ENCODE data around the gene ELOA. TPM values are rescaled to one million over a fixed set of nuclear protein-coding genes. Genes with fewer than 3 reads are reported as not detected.

ELOA gene
- total and polyA plus RNA-seq, 2 donors (not counting 1 experiment from before 2014, with no cell fraction given), result 12.9 to 56.6 TPM

- Histone ChIP-seq H3K4me1 (ENCODE audit: control insufficient read depth in 2 of 2, insufficient read depth in 2 of 2, low read length in 2 of 2) (no peaks in the 10 kb centered on the region), H2AFZ (ENCODE audit: insufficient read depth, low read depth, low read length, poor library complexity, severe bottlenecking) (no peak overlapping the region), H3K79me2 (ENCODE audit: control insufficient read depth, insufficient read depth, low read length) (peaks cover 3% of the 10 kb centered on the region), H4K20me1 (ENCODE audit: control insufficient read depth, insufficient read depth, low read length, poor library complexity, severe bottlenecking) (no peaks in the 10 kb centered on the region), H3K27me3 (replicated peaks in 1 of 4; ENCODE audit: control extremely low read depth in 1 of 4, control insufficient read depth in 3 of 4, insufficient read depth in 4 of 4, low read length in 3 of 4) (no peaks in the 10 kb centered on the region), H3K4me2 (replicated peaks; ENCODE audit: low read depth, low read length, poor library complexity, severe bottlenecking) (no peak overlapping the region), H3K4me3 (ENCODE audit: control extremely low read depth in 1 of 5, extremely low read depth in 1 of 5, insufficient read depth in 1 of 5, low read depth in 2 of 5, low read length in 4 of 5) (no peak overlapping the region), H3K9me3 (ENCODE audit: control extremely low read depth in 1 of 3, control insufficient read depth in 2 of 3, insufficient read depth in 1 of 3, low read length in 2 of 3) (no peaks in the 10 kb centered on the region), H3K9ac (ENCODE audit: low read length) (no peak overlapping the region), H3K36me3 (replicated peaks in 1 of 2; ENCODE audit: control extremely low read depth in 1 of 2, control insufficient read depth in 1 of 2, extremely low read depth in 1 of 2, insufficient read depth in 2 of 2, low read length in 1 of 2) (no peaks in the 10 kb centered on the region), H3K27ac (ENCODE audit: low read length in 2 of 2) (no peak overlapping the region)
- H3K4me3 Mint-ChIP-seq, result no peak overlapping the region
- 86% methylated on average over 6 of the region's 7 CpGs for WGBS (ENCODE audit: insufficient coverage)
- ATAC-seq (ENCODE audit: low read depth) (no peak), DNase-seq (no peak)
- H3K9me3 Mint-ChIP-seq (ENCODE audit: insufficient read depth), result no peaks in the 10 kb centered on the region
- ChIA-PET CTCF (interaction anchor here (0.8 to 1.2 kb wide), 3 partner anchors 11 to 74 kb away, joined by 3 to 4 read pairs (median 3); no protein-coding TSS in a partner anchor), POLR2A (interaction anchor here (0.7 kb wide), 1 partner anchor 41 kb away, joined by 5 read pairs; no protein-coding TSS in a partner anchor)
- H3K27me3 Mint-ChIP-seq, result no peaks in the 10 kb centered on the region
- H3K4me1 Mint-ChIP-seq, result peaks cover 2% of the 10 kb centered on the region
- intact Hi-C loops (cut with micrococcal nuclease), result no loop called here
- H3K27ac Mint-ChIP-seq, result no peak overlapping the region
- TF ChIP-seq CTCF (IDR thresholded peaks at IDR 0.05), result no peak
- TF ChIP-seq EZH2 (IDR thresholded peaks at IDR 0.05; ENCODE audit: borderline replicate concordance, insufficient read depth, low read depth, low read length, poor library complexity, severe bottlenecking), result no peak
Measured at GRCh38 chr1:23736437-23737134, 6.7 kb upstream of the ELOA start.

- H3K4me1 Mint-ChIP-seq, result peaks cover 33% of the 10 kb centered on the region
- TF ChIP-seq CTCF (IDR thresholded peaks at IDR 0.05), result no peak
- peaks cover 0 to 8% of the 10 kb centered on the region in 2 experiments for H3K36me3 ChIP-seq (replicated peaks in 1 of 2; ENCODE audit: control extremely low read depth in 1 of 2, control insufficient read depth in 1 of 2, extremely low read depth in 1 of 2, insufficient read depth in 2 of 2, low read length in 1 of 2)
- DNase-seq (no peak), ATAC-seq (ENCODE audit: low read depth) (no peak)
- ChIA-PET POLR2A (no interaction called here), CTCF (interaction anchor here (0.6 to 1.0 kb wide), 2 partner anchors 13 to 50 kb away, joined by 3 read pairs; partner anchors contain the start of gene RPL11)
- no peaks in the 10 kb centered on the region for H3K27me3 ChIP-seq (replicated peaks in 1 of 4; ENCODE audit: control extremely low read depth in 1 of 4, control insufficient read depth in 3 of 4, insufficient read depth in 4 of 4, low read length in 3 of 4)
- no peak overlapping the region for H3K9ac ChIP-seq (ENCODE audit: low read length)
- no peak overlapping the region for H2AFZ ChIP-seq (ENCODE audit: insufficient read depth, low read depth, low read length, poor library complexity, severe bottlenecking)
- no peak overlapping the region for H3K4me2 ChIP-seq (replicated peaks; ENCODE audit: low read depth, low read length, poor library complexity, severe bottlenecking)
- no peaks in the 10 kb centered on the region for H3K27me3 Mint-ChIP-seq
- no peaks in the 10 kb centered on the region for H3K9me3 ChIP-seq (ENCODE audit: control extremely low read depth in 1 of 3, control insufficient read depth in 2 of 3, insufficient read depth in 1 of 3, low read length in 2 of 3)
- intact Hi-C loops (cut with micrococcal nuclease), result loop anchor here (2.0 kb wide), 1 partner anchor 59 kb away; the partner anchor contains the start of gene GALE
- no peaks in the 10 kb centered on the region for H3K9me3 Mint-ChIP-seq (ENCODE audit: insufficient read depth)
- peaks cover 32% of the 10 kb centered on the region for H4K20me1 ChIP-seq (ENCODE audit: control insufficient read depth, insufficient read depth, low read length, poor library complexity, severe bottlenecking)
- H3K4me3 Mint-ChIP-seq, result peak overlapping the region; percentile 93
- no peak overlapping the region for H3K27ac ChIP-seq (ENCODE audit: low read length in 2 of 2)
- WGBS (ENCODE audit: insufficient coverage), result 96% methylated on average over 2 of the region's 5 CpGs
- peaks cover 16 to 23% of the 10 kb centered on the region in 2 donors for H3K4me1 ChIP-seq (ENCODE audit: control insufficient read depth in 2 of 2, insufficient read depth in 2 of 2, low read length in 2 of 2)
- H3K27ac Mint-ChIP-seq, result peak overlapping the region; percentile 68
- H3K79me2 ChIP-seq (ENCODE audit: control insufficient read depth, insufficient read depth, low read length), result peaks cover 33% of the 10 kb centered on the region
- H3K4me3 ChIP-seq (ENCODE audit: control extremely low read depth in 1 of 5, extremely low read depth in 1 of 5, insufficient read depth in 1 of 5, low read depth in 2 of 5, low read length in 4 of 5), result no peak overlapping the region
Measured at GRCh38 chr1:23741609-23742008, 1.7 kb upstream of the ELOA start.
